Smooth muscle cell (in vitro differentiated cells): ENCODE measurements around the gene BCAS3. TPM values are rescaled to one million over a fixed set of nuclear protein-coding genes. Genes with fewer than 3 reads are reported as not detected.

Source experiments
- DNase-seq: peaks from one replicate; lab custom pipeline; 2025; ENCODE audit not compliant: unreplicated experiment; lab: John Stamatoyannopoulos, UW
- H2AFZ ChIP-seq: fragments of 200-600 bp; sonication (generic); 2 replicates; pipeline ENCODE4 v1.6.0; 2016; ENCODE audit warnings: antibody characterized with exemption, low read depth, mild to moderate bottlenecking
- H3F3A ChIP-seq: fragments of 200-600 bp; sonication (generic); 2 replicates; pipeline ENCODE4 v1.6.0; 2017; ENCODE audit warnings: antibody characterized with exemption, low read depth
- H3K27ac ChIP-seq: fragments of 200-600 bp; sonication (generic); 2 replicates; pipeline ENCODE4 v1.5.1; 2016; ENCODE audit warnings: low read depth, mild to moderate bottlenecking
- H3K27me3 ChIP-seq: fragments of 200-600 bp; sonication (generic); 2 replicates; pipeline ENCODE4 v1.6.1; 2016; ENCODE audit warnings: low read depth, mild to moderate bottlenecking
- H3K36me3 ChIP-seq: fragments of 200-600 bp; sonication (generic); 2 replicates; pipeline ENCODE4 v1.5.1; 2016; ENCODE audit warnings: low read depth
- H3K4me1 ChIP-seq: fragments of 200-600 bp; sonication (generic); 2 replicates; pipeline ENCODE4 v1.5.1; 2016; ENCODE audit warnings: low read depth
- H3K4me2 ChIP-seq: fragments of 200-600 bp; sonication (generic); 2 replicates; pipeline ENCODE4 v1.6.0; 2016; ENCODE audit warnings: mild to moderate bottlenecking
- H3K4me3 ChIP-seq: fragments of 200-600 bp; sonication (generic); 2 replicates; pipeline ENCODE4 v1.5.1; 2016; ENCODE audit warnings: mild to moderate bottlenecking
- H3K79me2 ChIP-seq: fragments of 200-600 bp; sonication (generic); 2 replicates; pipeline ENCODE4 v1.6.0; 2016; ENCODE audit warnings: low read depth, mild to moderate bottlenecking
- H3K9ac ChIP-seq: fragments of 200-600 bp; sonication (generic); 2 replicates; pipeline ENCODE4 v1.6.0; 2016; ENCODE audit warnings: low read depth
- H3K9me3 ChIP-seq: fragments of 200-600 bp; sonication (generic); replicated peaks from 2 replicates; pipeline ENCODE4 v1.5.1; 2016; ENCODE audit warnings: low read depth
- H4K20me1 ChIP-seq: fragments of 200-600 bp; sonication (generic); 2 replicates; pipeline ENCODE4 v1.6.0; 2016; ENCODE audit warnings: low read depth
- CTCF ChIP-seq: fragments of 200-600 bp; sonication (generic); IDR thresholded peaks from 2 replicates; pipeline ENCODE4 v1.5.1; 2017; ENCODE audit warnings: borderline replicate concordance, mild to moderate bottlenecking, antibody characterized with exemption; ENCODE audit not compliant: insufficient read depth, poor library complexity, severe bottlenecking
- WGBS: methylation state at CpG from one replicate; pipeline ENCODE4 v1.1.7; 2016; ENCODE audit warnings: low lambda C conversion rate; 5-methylcytosine and 5-hydroxymethylcytosine counted together
- polyA plus RNA-seq: library from polyadenylated mRNA; unstranded; fragments of >200 nt; fragmentation: Nextera tagmentation; extraction: Ambion mirVana; gene quantifications from 2 replicates; pipeline ENCODE4 v1.2.1, GENCODE V29; 2016
- total RNA-seq: library from RNA; depleted of rRNA; stranded (reverse); fragments of >200 nt; gene quantifications from 2 replicates; pipeline ENCODE4 v1.2.3, GENCODE V29; 2014

The BCAS3 gene
- total and polyA plus RNA-seq, 2 experiments from 2014 or later, result 17.2 to 54.5 TPM

DNA sequence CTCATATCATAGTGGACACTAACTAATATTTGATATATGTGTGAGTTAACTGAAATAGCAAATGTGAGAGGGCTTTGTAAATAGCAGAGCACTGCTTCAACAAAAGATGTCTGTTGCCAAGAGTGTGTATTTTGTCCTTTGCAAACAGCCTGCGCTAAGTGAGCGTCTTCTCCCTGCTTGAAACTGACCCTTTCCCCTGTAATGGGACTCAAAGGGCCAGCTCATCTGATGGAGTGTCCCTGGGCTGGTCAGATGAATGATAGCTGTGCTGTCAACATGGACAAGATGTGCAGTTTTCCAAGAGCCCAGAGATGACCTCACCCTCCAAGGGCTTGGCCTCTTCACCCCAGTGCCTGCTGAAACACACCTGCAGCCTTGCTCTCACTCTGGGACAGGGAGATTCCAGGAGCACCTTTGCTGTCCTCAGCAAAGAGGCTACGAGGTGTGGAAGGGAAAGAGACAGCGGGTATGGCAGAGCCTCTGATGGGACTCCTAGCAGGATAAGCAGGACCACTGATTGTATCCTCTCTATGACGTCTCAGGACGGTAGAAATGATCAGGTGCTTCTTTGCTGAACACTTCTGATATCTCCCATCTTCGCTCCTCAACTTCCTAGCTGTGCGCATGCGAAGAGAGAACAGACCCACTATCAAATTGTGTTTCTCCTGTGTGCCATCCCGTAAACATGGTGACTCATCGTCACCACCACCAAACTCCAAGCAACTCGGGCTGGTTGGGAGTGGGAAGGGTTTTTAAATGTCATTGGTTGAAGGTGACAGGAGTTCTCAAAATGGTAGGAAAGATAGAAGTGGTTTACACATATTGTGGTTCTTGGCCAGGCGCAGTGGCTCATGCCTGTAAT, 686.2 kb downstream of the BCAS3 start:
- Histone ChIP-seq H3F3A (no peaks in the 10 kb centered on the region), H3K27me3 (no peaks in the 10 kb centered on the region), H3K9ac (no peak overlapping the region), H3K4me1 (peaks cover 13% of the 10 kb centered on the region), H3K27ac (no peak overlapping the region), H3K79me2 (no peaks in the 10 kb centered on the region), H3K36me3 (no peaks in the 10 kb centered on the region), H4K20me1 (no peaks in the 10 kb centered on the region), H3K4me2 (no peak overlapping the region), H2AFZ (no peak overlapping the region), H3K9me3 (no peaks in the 10 kb centered on the region), H3K4me3 (no peak overlapping the region)
- DNase-seq, result no peak
- WGBS, result 80% methylated on average over 13 of the region's 13 CpGs
- no peak for TF ChIP-seq CTCF

GRCh38 chr17:61364463-61364846, 686.8 kb downstream of the BCAS3 start:
- no peak for DNase-seq
- Histone ChIP-seq H3K36me3 (no peaks in the 10 kb centered on the region), H3K79me2 (no peaks in the 10 kb centered on the region), H4K20me1 (no peaks in the 10 kb centered on the region), H3K9ac (no peak overlapping the region), H3K4me2 (no peak overlapping the region), H3F3A (no peaks in the 10 kb centered on the region), H2AFZ (no peak overlapping the region), H3K27ac (no peak overlapping the region), H3K9me3 (no peaks in the 10 kb centered on the region), H3K4me1 (peaks cover 17% of the 10 kb centered on the region), H3K4me3 (no peak overlapping the region), H3K27me3 (no peaks in the 10 kb centered on the region)
- WGBS, result 98% methylated on average over 3 of the region's 3 CpGs
- TF ChIP-seq CTCF, result no peak

DNA sequence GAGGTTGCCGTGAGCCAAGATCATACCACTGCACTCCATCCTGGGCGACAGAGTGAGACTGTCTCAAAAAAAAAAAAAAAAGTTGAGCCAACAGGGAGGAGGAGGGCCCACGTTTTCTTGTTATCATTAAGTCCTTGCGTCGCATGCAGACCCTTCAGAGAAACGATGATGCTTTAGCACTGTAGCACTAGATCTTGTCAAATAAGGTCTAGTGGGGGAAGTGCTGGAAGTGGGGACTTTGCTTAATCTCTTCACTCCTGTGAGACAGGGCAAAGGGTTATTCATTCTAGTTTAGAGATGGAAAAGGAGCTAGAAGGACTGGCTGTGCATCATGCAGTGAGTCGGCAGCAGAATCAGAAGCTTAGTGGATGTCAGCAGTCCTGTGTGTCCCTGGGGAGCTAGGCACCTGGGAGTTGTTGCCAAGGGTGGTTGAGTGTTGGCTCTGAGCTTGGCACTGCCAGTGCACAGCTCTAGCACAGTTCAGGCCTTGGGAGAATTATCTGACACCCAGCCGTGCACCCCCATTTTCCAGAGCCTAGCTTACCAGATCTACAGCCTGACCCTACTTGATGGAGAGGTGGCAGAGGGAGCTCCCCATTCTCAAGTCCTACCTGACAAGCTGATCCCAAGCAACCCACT, 688.5 kb downstream of the BCAS3 start:
- 83% methylated on average over 8 of the region's 8 CpGs for WGBS
- Histone ChIP-seq H3K27ac (no peak overlapping the region), H4K20me1 (no peaks in the 10 kb centered on the region)

More for the DNA sequence above, 688.5 kb downstream of the BCAS3 start:
- no peaks in the 10 kb centered on the region for H3F3A ChIP-seq
- H3K4me1 ChIP-seq, result peaks cover 10% of the 10 kb centered on the region
- no peak for TF ChIP-seq CTCF
- no peak overlapping the region for H3K9ac ChIP-seq
- no peak overlapping the region for H3K4me2 ChIP-seq
- no peak overlapping the region for H3K4me3 ChIP-seq
- no peaks in the 10 kb centered on the region for H3K9me3 ChIP-seq
- no peak for DNase-seq
- H3K36me3 ChIP-seq, result no peaks in the 10 kb centered on the region
- H2AFZ ChIP-seq, result no peak overlapping the region
- H3K79me2 ChIP-seq, result no peaks in the 10 kb centered on the region
- no peaks in the 10 kb centered on the region for H3K27me3 ChIP-seq
